NCI-H1436 (cell line): Measurements from ENCODE around the gene ATP5MG.

Experiments used
- DNase-seq: peaks from one replicate; lab custom pipeline; 2025; lab: John Stamatoyannopoulos, UW

ATP5MG gene

GRCh38 chr11:118442301-118442700 lies 40.9 kb downstream of the ATP5MG start:
- no peak for DNase-seq

GRCh38 chr11:118442908-118443589 lies 41.6 kb downstream of the ATP5MG start:
- no peak for DNase-seq

- DNase-seq, result no peak
These were observed 42.3 kb downstream of the ATP5MG start for GRCh38 chr11:118443590-118444218.

GRCh38 chr11:118447423-118447822 lies 46.0 kb downstream of the ATP5MG start:
- DNase-seq, result no peak

- DNase-seq, result no peak
These were observed 46.9 kb downstream of the ATP5MG start for GRCh38 chr11:118448294-118448693.

GRCh38 chr11:118449316-118449918 lies 48.0 kb downstream of the ATP5MG start:
- no peak for DNase-seq

GRCh38 chr11:118450451-118450850 lies 49.0 kb downstream of the ATP5MG start:
- DNase-seq, result no peak
